ENCODE data around the gene C1QTNF8.

Gene C1QTNF8

DNA sequence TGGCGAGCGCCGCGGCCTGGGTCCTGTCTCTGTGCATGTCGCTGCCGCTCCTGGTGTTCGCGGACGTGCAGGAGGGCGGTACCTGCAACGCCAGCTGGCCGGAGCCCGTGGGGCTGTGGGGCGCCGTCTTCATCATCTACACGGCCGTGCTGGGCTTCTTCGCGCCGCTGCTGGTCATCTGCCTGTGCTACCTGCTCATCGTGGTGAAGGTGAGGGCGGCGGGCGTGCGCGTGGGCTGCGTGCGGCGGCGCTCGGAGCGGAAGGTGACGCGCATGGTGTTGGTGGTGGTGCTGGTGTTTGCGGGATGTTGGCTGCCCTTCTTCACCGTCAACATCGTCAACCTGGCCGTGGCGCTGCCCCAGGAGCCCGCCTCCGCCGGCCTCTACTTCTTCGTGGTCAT lies 16.7 kb downstream of the C1QTNF8 start:
- in situ Hi-C loops (cut with HindIII; ENCODE audit: low sequenced_read_pairs): no loop called here
- DNase-seq (ENCODE audit: low read depth, low spot score): no peak
- no peak for TF ChIP-seq CTCF (IDR thresholded peaks at IDR 0.05; ENCODE audit: low read depth, low read length)
- no peak overlapping the region for H3K4me3 ChIP-seq (ENCODE audit: low read depth, low read length)

GRCh38 chr16:1078579-1079021 lies 17.4 kb downstream of the C1QTNF8 start:
- no peak overlapping the region for H3K4me3 ChIP-seq (ENCODE audit: low read depth, low read length)
- peak; percentile 44 for DNase-seq (ENCODE audit: low read depth, low spot score)
- TF ChIP-seq CTCF (IDR thresholded peaks at IDR 0.05; ENCODE audit: low read depth, low read length): no peak
- in situ Hi-C loops (cut with HindIII; ENCODE audit: low sequenced_read_pairs): no loop called here

- H3K4me3 ChIP-seq (ENCODE audit: low read depth, low read length): no peak overlapping the region
- in situ Hi-C loops (cut with HindIII; ENCODE audit: low sequenced_read_pairs): no loop called here
- no peak for DNase-seq (ENCODE audit: low read depth, low spot score)
- TF ChIP-seq CTCF (IDR thresholded peaks at IDR 0.05; ENCODE audit: low read depth, low read length): no peak
These were observed 18.0 kb downstream of the C1QTNF8 start for GRCh38 chr16:1077877-1078578.

- H3K4me3 ChIP-seq (ENCODE audit: low read depth, low read length): no peak overlapping the region
- DNase-seq (ENCODE audit: low read depth, low spot score): no peak
- no peak for TF ChIP-seq CTCF (IDR thresholded peaks at IDR 0.05; ENCODE audit: low read depth, low read length)
- in situ Hi-C loops (cut with HindIII; ENCODE audit: low sequenced_read_pairs): no loop called here
These were observed 19.1 kb downstream of the C1QTNF8 start for GRCh38 chr16:1076801-1077576.

DNA sequence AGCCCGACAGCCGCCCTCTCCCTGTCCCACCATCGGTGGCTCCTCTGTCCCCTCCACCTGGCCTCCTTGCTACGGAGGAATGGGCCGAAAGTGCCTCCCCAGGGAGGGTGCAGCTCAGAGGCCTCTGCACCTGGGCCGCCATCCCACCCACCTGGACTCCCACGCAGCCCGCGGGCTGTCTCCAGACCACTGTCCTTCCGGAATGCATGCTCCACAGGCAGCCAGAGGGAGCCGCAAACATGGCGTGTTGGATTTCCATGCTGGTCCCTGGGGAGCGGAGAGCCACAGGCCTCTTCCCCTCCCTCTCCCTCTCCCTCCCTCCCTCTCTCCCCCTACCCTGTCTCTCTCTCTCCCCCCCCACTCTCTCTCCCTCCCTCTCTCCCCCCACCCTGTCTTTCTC lies 20.5 kb downstream of the C1QTNF8 start:
- DNase-seq (ENCODE audit: low read depth, low spot score): no peak
- no peak for TF ChIP-seq CTCF (IDR thresholded peaks at IDR 0.05; ENCODE audit: low read depth, low read length)
- no peak overlapping the region for H3K4me3 ChIP-seq (ENCODE audit: low read depth, low read length)
- in situ Hi-C loops (cut with HindIII; ENCODE audit: low sequenced_read_pairs): no loop called here

DNA sequence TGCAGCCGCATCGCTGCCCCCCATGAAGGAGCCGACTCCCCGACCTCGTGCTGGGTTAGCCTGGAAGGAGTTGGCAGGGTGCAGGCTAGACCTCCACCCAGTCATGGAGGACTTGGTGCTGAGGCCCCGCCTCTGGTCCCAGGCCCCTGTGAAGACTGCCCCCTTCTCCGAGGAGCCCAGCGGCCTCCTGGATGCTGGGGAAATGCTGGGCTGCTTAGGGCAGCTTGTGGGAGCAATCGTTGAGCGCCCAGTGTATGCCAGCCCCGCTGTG lies 21.7 kb downstream of the C1QTNF8 start:
- no peak for DNase-seq (ENCODE audit: low read depth, low spot score)
- no peak for TF ChIP-seq CTCF (IDR thresholded peaks at IDR 0.05; ENCODE audit: low read depth, low read length)
- in situ Hi-C loops (cut with HindIII; ENCODE audit: low sequenced_read_pairs): no loop called here
- no peak overlapping the region for H3K4me3 ChIP-seq (ENCODE audit: low read depth, low read length)

Measured in astrocyte of the spinal cord (primary cell).